HepG2 (cell line): Measurements from ENCODE around the gene NEURL1. TPM values are rescaled to one million over a fixed set of nuclear protein-coding genes. Genes with fewer than 3 reads are reported as not detected.

Source experiments
- ATAC-seq: fragments of 200-7000 bp; cut with Tn5 transposase; 3 replicates; pipeline ENCODE4 v1.9.1; 2020; ENCODE audit warnings: mild to moderate bottlenecking, moderate library complexity
- BruUV-seq: library from RNA; stranded (reverse); fragments of 400-500 nt; replicated peaks from 2 replicates; lab custom pipeline; 2021; lab: Mats Ljungman, UMichigan
- CTCF ChIA-PET: fragments of 300-600 bp; formaldehyde crosslinking; extraction: SDS; loops from one replicate; lab custom pipeline; 2021; ENCODE audit warnings: low total read pairs, inconsistent platforms, low intra/inter-chr PET ratio; lab: Yijun Ruan, JAX
- POLR2A ChIA-PET: fragments of 350-600 bp; sonication (Branson Sonifier 250); formaldehyde crosslinking; loops from one replicate; lab custom pipeline; 2020; ENCODE audit warnings: antibody characterized with exemption, inconsistent platforms; lab: Yijun Ruan, JAX
- DNase-seq: peaks from one replicate; pipeline ENCODE4 v3.0.0-alpha.2; 2015; ENCODE audit warnings: low spot score
- FAIRE-seq: peaks from 3 replicates; lab custom pipeline; 2011; peaks lifted over from hg19 to GRCh38; lab: Jason Lieb, UNC
- H2AFZ ChIP-seq: one replicate; pipeline ENCODE4 v1.6.1; 2011; ENCODE audit warnings: low read length, inconsistent platforms
- H3K27ac ChIP-seq: fragments of 300-600 bp; 3 replicates; pipeline ENCODE4 v1.8.0; 2011; ENCODE audit warnings: mixed run types, mild to moderate bottlenecking, mixed read lengths, low read length, inconsistent platforms; ENCODE audit not compliant: insufficient read depth; ENCODE audit errors: extremely low read length
- H3K27me3 ChIP-seq, 2 experiments: fragments of 200-600 bp in 1 of 2; 2 replicates in 1 of 2; 3 replicates in 1 of 2; pipeline versions ENCODE4 v1.6.0 to v1.8.0; 2011; ENCODE audit warnings: low read length in 2 of 2, mild to moderate bottlenecking in 2 of 2, moderate library complexity in 2 of 2, inconsistent platforms in 1 of 2; ENCODE audit not compliant: insufficient read depth in 2 of 2, control insufficient read depth in 1 of 2
- H3K36me3 ChIP-seq, 2 experiments: fragments of 200-600 bp in 1 of 2; replicated peaks in 1 of 2; 2 replicates in 1 of 2; 3 replicates in 1 of 2; pipeline versions ENCODE4 v1.5.1 to v1.8.0; 2011; ENCODE audit warnings: low read length in 2 of 2, inconsistent platforms in 1 of 2; ENCODE audit not compliant: insufficient read depth in 2 of 2, control insufficient read depth in 1 of 2
- H3K4me1 ChIP-seq: 2 replicates; pipeline ENCODE4 v1.5.1; 2012; ENCODE audit warnings: low read length, inconsistent platforms; ENCODE audit not compliant: insufficient read depth
- H3K4me2 ChIP-seq: 2 replicates; pipeline ENCODE4 v1.6.0; 2011; ENCODE audit warnings: low read depth, low read length, inconsistent platforms
- H3K4me3 ChIP-seq, 3 experiments: fragments of 200-600 bp in 1 of 3; sonication (generic), shearing (Covaris generic) in 1 of 3; replicated peaks in 1 of 3; 2 replicates each; pipeline ENCODE4 v1.5.1; 2011 to 2016; ENCODE audit warnings: low read length in 3 of 3, inconsistent platforms in 2 of 3, low read depth in 2 of 3, mild to moderate bottlenecking in 2 of 3, control low read depth in 1 of 3, mixed read lengths in 1 of 3; ENCODE audit not compliant: insufficient read depth in 1 of 3
- H3K79me2 ChIP-seq: one replicate; pipeline ENCODE4 v1.6.1; 2011; ENCODE audit warnings: low read length, inconsistent platforms; ENCODE audit not compliant: insufficient read depth
- H3K9ac ChIP-seq: 2 replicates; pipeline ENCODE4 v1.6.0; 2011; ENCODE audit warnings: mild to moderate bottlenecking, low read depth, low read length, inconsistent platforms; ENCODE audit not compliant: insufficient read depth
- H3K9me3 ChIP-seq: 2 replicates; pipeline ENCODE4 v1.5.1; 2012; ENCODE audit warnings: mild to moderate bottlenecking, low read length
- H4K20me1 ChIP-seq: 2 replicates; pipeline ENCODE4 v1.6.0; 2011; ENCODE audit warnings: inconsistent platforms, mild to moderate bottlenecking, low read length, moderate library complexity; ENCODE audit not compliant: insufficient read depth
- AGO2 ChIP-seq: fragments of 200-400 bp; formaldehyde crosslinking; optimal IDR thresholded peaks from 2 replicates; pipeline ENCODE3; 2017; ENCODE audit warnings: mild to moderate bottlenecking, low read depth, low read length, moderate library complexity
- DPF2 ChIP-seq: sonication (generic); formaldehyde crosslinking; IDR thresholded peaks from 2 replicates; pipeline ENCODE4 v1.4.0; 2020; ENCODE audit warnings: mild to moderate bottlenecking, low read depth, missing genetic modification reagents, borderline replicate concordance
- FOXA1 ChIP-seq, 2 experiments: fragments of 450-650 bp in 1 of 2; sonication (generic) in 1 of 2; formaldehyde crosslinking in 1 of 2; IDR thresholded peaks; 2 replicates each; pipeline versions ENCODE4 v1.4.0 to v1.6.1; 2016 to 2020; ENCODE audit warnings: missing genetic modification reagents in 1 of 2
- HNRNPH1 ChIP-seq: fragments of 200-400 bp; formaldehyde crosslinking; optimal IDR thresholded peaks from 2 replicates; pipeline ENCODE3; 2017; ENCODE audit warnings: mild to moderate bottlenecking, low read depth, low read length
- IKZF1 ChIP-seq: fragments of 450-650 bp; IDR thresholded peaks from 2 replicates; pipeline ENCODE4 v1.7.1; 2016
- KDM3A ChIP-seq: IDR thresholded peaks from 2 replicates; pipeline ENCODE4 v1.6.1; 2018; ENCODE audit warnings: low read depth, missing compliant biosample characterization
- MTA1 ChIP-seq: sonication (generic); formaldehyde crosslinking; IDR thresholded peaks from 2 replicates; pipeline ENCODE4 v1.4.0; 2020; ENCODE audit warnings: missing genetic modification reagents, mild to moderate bottlenecking, borderline replicate concordance
- NFE2L1 ChIP-seq: sonication (generic); formaldehyde crosslinking; IDR thresholded peaks from 2 replicates; pipeline ENCODE4 v1.4.0; 2020; ENCODE audit warnings: missing genetic modification reagents, mild to moderate bottlenecking, borderline replicate concordance
- RBM22 ChIP-seq: fragments of 200-400 bp; formaldehyde crosslinking; optimal IDR thresholded peaks from 2 replicates; pipeline ENCODE3; 2017; ENCODE audit warnings: mild to moderate bottlenecking, low read length, moderate library complexity
- SCMH1 ChIP-seq: sonication (generic); formaldehyde crosslinking; IDR thresholded peaks from 2 replicates; pipeline ENCODE4 v1.9.0; 2021; ENCODE audit warnings: missing genetic modification reagents, mild to moderate bottlenecking, borderline replicate concordance
- ZBTB7A ChIP-seq: sonication (generic); formaldehyde crosslinking; IDR thresholded peaks from 2 replicates; pipeline ENCODE4 v1.8.0; 2022; ENCODE audit warnings: mild to moderate bottlenecking, missing genetic modification reagents
- ZMYM2 ChIP-seq: sonication (generic); formaldehyde crosslinking; IDR thresholded peaks from 2 replicates; pipeline ENCODE4 v1.8.0; 2022; ENCODE audit warnings: mild to moderate bottlenecking, missing genetic modification reagents
- ZNF343 ChIP-seq: sonication (generic); formaldehyde crosslinking; IDR thresholded peaks from 2 replicates; pipeline ENCODE4 v1.4.0; 2020; ENCODE audit warnings: mild to moderate bottlenecking, missing genetic modification reagents
- ZNF703 ChIP-seq: sonication (generic); formaldehyde crosslinking; IDR thresholded peaks from 2 replicates; pipeline ENCODE4 v1.5.1; 2020; ENCODE audit warnings: missing genetic modification reagents, mild to moderate bottlenecking, moderate library complexity, borderline replicate concordance
- ZNF747 ChIP-seq: sonication (generic); formaldehyde crosslinking; IDR thresholded peaks from 2 replicates; pipeline ENCODE4 v1.8.1; 2023; ENCODE audit warnings: missing genetic modification reagents, mild to moderate bottlenecking, borderline replicate concordance
- WGBS: methylation state at CpG from one replicate; pipeline ENCODE4 v1.1.6; 2017; ENCODE audit warnings: low lambda C conversion rate; 5-methylcytosine and 5-hydroxymethylcytosine counted together
- in situ Hi-C: cut with HindIII; loops from 2 replicates; pipeline ENCODE4 v1.10.0; 2017; ENCODE audit warnings: low pct_unique_long_range_greater_than_20kb; ENCODE audit not compliant: extremely low pct_ligation_motif_present
- intact Hi-C: fragments of 100-400 bp; cut with micrococcal nuclease; formaldehyde crosslinking; loops from one replicate; pipeline ENCODE4 v1.10.0; 2022; ENCODE audit not compliant: unreplicated experiment
- polyA plus RNA-seq, 8 experiments: library from polyadenylated mRNA; depleted of rRNA in 3 of 8; stranded (reverse) in 7 of 8; unstranded in 1 of 8; fragments of >200 nt; fragmentation: Illumina TruSeq in 4 of 8; extraction: Trizol in 4 of 8; gene quantifications; 2 replicates each; pipeline versions ENCODE4 v1.2.1 to v1.2.3, GENCODE V29; 2011 to 2016; ENCODE audit warnings: low read depth in 4 of 8, missing spikeins in 1 of 8, mixed read lengths in 1 of 8; ENCODE audit not compliant: insufficient read depth in 1 of 8
- total RNA-seq, 5 experiments: library from RNA; depleted of rRNA; stranded (reverse); fragments of >200 nt; fragmentation: Illumina TruSeq; extraction: Trizol; gene quantifications; 2 replicates each; pipeline ENCODE4 v1.2.3, GENCODE V29; 2016; ENCODE audit warnings: low read depth in 1 of 5

Gene NEURL1
- total and polyA plus RNA-seq, 2 of the 13 experiments (the other 11 are each of a cell fraction or from before 2014, with no cell fraction given): not detected

GRCh38 chr10:103622935-103623574 is 129.6 kb downstream of the NEURL1 start:
- TF ChIP-seq FOXA1 (IDR thresholded peaks at IDR 0.05) (no peak), FOXA1 (CRISPR knock-in tag; IDR thresholded peaks at IDR 0.05) (no peak), SCMH1 (CRISPR knock-in tag) (no peak), AGO2 (peak; percentile 55), KDM3A (no peak), ZNF343 (CRISPR knock-in tag) (no peak), HNRNPH1 (no peak), RBM22 (peak; percentile 83)
- ATAC-seq (no peak), DNase-seq (no peak), FAIRE-seq (no peak)
- CTCF ChIA-PET: no interaction called here
- Histone ChIP-seq H3K4me2 (no peak overlapping the region), H3K9ac (no peak overlapping the region), H3K4me3 (no peak overlapping the region), H3K4me1 (no peaks in the 10 kb centered on the region), H3K27ac (no peak overlapping the region), H3K79me2 (no peaks in the 10 kb centered on the region), H3K27me3 (no peaks in the 10 kb centered on the region), H3K36me3 (peaks cover 58 to 95% of the 10 kb centered on the region in 2 experiments), H3K9me3 (no peaks in the 10 kb centered on the region), H2AFZ (no peak overlapping the region), H4K20me1 (peaks cover 1% of the 10 kb centered on the region; the same call in 1 of the 2 replicates)
- POLR2A ChIA-PET: no interaction called here
- intact Hi-C loops (no loop called here), in situ Hi-C loops (no loop called here)
- WGBS: 100% methylated on average over 6 of the region's 11 CpGs
- BruUV-seq: no TSS peak

DNA sequence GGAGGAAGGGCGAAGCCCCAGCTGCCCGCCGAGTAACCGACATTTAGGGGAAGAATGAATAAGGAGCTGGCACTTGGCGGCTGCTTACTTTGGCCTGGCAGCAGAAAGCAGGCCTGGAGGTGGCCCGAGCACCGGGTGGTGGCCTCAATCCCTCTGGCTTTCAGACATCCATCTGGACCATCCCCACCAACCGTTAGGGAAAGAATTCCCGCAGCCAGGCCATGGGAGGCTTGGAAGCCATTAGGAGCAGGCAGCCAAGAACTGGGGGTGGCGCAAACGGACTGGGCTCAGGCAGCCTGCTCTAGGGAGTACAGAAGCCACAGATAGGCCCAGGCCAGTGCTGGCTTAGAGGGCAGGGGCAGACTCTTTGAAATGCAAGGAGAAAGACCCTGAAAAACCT is 132.7 kb downstream of the NEURL1 start:
- DNase-seq: no peak
- no peaks in the 10 kb centered on the region for H3K4me1 ChIP-seq
- no peaks in the 10 kb centered on the region for H3K9me3 ChIP-seq
- H3K36me3 ChIP-seq: peaks cover 47 to 88% of the 10 kb centered on the region in 2 experiments
- no peaks in the 10 kb centered on the region for H3K27me3 ChIP-seq
- ChIA-PET POLR2A (no interaction called here), CTCF (no interaction called here)
- 100% methylated on average over 10 of the region's 11 CpGs for WGBS
- no peaks in the 10 kb centered on the region for H4K20me1 ChIP-seq
- no peak overlapping the region for H3K4me2 ChIP-seq
- TF ChIP-seq ZNF703 (no peak), DPF2 (no peak), NFE2L1 (CRISPR knock-in tag) (no peak), ZNF747 (CRISPR knock-in tag) (no peak), MTA1 (CRISPR knock-in tag) (no peak), ZBTB7A (CRISPR knock-in tag) (no peak), IKZF1 (no peak), ZMYM2 (CRISPR knock-in tag) (no peak)
- H3K79me2 ChIP-seq: no peaks in the 10 kb centered on the region
- in situ Hi-C loops (no loop called here), intact Hi-C loops (no loop called here)
- H3K4me3 ChIP-seq: no peak overlapping the region
- ATAC-seq: no peak
- no peak overlapping the region for H3K9ac ChIP-seq
- BruUV-seq: no TSS peak
- no peak overlapping the region for H3K27ac ChIP-seq
- no peak for FAIRE-seq
- no peak overlapping the region for H2AFZ ChIP-seq
